Stimulated activated CD4-positive, alpha-beta T cell treated with anti-CD3 and anti-CD28 coated beads, Interleukin-1b, Interleukin-23, amount 100 ng/mL, for 1 hour (primary cell): ENCODE data around the gene ZNF827.

Source experiments
- DNase-seq, 2 donors: peaks; one replicate each; pipeline ENCODE4 v3.0.0-alpha.2; 2020; ENCODE audit warnings: low read depth in 2 of 2

The ZNF827 gene

GRCh38 chr4:145933134-145933533, 5.5 kb downstream of the ZNF827 start:
- DNase-seq: no peak

DNA sequence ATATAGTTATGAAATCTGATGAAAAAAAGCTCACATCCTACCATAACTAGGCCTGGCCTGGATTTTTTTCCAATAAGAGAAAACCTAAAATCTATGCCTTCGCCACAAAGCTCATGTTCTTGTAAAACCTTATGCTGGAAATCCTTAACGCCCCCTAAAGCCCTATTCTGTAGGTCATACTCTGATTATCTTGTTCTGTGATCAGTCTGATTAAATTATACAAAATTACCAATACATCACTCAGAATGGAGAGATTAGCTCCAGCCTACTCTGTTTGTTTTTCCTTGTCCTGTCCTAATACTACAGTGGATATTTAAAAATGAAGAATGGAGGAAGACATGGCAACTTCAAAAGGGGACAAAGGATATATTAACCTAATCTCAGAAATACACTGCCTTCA, 7.2 kb downstream of the ZNF827 start:
- DNase-seq: no peak

DNA sequence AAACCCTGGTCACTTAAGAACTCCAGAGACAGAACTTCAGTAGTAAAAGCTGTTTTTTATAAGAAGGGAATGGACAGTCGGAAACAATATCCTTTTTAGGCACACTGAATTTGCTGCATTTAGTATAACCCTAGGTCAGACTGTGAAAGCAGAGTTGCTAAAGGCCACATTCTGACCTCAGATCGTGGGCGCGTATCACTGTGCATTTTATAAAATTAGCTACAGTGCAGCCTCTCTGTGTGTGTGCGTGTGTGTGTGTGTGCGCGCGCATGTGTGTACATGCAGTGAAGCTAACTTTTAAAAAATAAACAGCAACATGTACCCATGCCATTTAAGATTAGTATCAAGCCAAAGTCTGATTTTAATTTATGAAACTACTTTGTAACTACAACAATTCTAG, 8.0 kb downstream of the ZNF827 start:
- no peak for DNase-seq

DNA sequence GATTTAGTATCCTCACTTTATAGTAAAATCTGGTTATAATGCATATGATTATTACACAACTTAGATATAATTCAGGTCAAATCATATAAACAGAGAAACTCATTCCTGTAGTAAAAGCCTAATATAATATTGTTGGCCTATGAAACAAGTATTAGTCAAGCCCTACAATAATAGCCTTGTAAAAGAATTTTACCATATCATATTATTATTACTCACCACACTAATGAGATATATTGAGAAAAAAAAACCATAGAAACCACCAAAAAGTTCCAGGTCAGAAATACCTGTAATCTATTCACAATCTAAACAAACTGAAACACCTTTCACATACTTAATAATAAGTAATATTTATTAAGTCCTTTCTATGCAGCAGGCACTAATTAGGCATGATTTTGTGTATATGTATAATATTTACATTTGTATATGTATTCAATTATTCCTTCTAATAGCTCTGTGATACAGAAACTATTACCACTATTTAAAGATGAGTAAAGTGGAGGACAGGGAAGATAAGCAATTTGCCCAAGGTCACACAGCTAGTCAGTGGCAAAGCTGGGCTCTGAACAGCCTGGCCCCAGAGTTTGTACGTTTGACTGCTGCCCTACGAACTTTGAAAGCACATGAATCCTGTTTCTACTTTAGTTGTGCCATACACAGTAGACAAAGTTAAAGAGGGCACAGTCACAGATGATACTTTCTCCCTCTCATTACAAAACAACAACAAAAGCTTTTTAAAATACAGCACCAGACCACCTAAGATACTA, 9.0 kb downstream of the ZNF827 start:
- no peak for DNase-seq

DNA sequence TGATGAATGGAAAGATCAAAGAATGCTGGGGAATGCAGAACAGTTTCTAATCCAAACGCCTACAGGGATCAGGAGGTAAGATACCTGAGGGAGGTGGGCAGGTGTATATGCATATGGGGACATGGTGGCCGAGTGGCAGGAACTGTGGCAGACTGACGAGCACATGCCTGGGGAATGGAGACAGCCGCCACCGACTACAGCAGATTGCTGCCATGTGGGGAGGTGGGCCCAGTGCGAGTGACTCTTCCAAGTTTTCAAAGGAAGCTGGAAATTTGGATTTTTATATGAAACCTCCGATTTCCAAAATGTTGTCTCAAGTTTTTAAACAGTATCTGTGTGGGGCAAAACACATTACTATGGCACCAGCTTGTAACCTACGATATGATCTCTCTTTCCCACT, 9.9 kb downstream of the ZNF827 start:
- DNase-seq: no peak

GRCh38 chr4:145927030-145927429, 11.6 kb downstream of the ZNF827 start:
- no peak for DNase-seq

DNA sequence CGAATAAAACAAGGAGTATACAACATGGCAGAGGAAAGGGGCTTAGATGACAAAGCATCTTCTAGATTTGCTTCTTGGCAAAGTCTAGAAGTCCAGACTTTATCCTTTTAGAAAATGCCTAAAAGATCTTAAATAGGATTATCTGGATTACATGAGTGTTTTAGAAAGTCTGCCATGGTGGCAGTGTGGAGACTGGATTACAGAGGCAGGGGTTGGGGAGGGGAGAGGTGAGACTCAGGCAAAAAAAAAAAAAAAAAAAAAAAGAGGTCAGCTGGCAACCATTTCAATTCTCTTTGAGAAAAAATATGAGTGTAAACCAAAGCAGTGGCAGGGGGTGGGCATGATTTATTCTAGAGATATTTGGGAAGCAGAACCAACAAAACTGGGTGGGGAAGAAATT, 17.4 kb downstream of the ZNF827 start:
- no peak for DNase-seq

GRCh38 chr4:145920205-145920604, 18.4 kb downstream of the ZNF827 start:
- no peak for DNase-seq

DNA sequence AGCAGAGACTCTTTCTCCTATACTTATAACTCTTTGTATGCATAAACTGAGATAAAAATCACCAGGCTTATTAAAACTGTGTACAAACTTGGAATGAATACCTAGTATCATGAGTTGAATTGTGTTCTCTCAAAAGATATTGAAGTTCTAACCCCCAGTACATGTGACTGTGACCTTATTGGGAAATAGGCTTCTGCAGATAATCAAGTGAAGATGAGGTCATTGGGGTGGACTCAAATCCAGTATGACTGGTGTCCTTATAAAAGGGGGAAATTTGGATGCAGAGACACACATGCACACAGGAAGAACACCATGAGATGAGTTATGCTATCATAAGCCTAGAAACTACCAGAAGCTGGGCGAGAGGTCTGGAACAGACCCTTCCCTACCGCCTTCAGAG, 26.2 kb downstream of the ZNF827 start:
- no peak for DNase-seq

GRCh38 chr4:145909773-145910172, 28.9 kb downstream of the ZNF827 start:
- no peak for DNase-seq

- DNase-seq: no peak
Observed at GRCh38 chr4:145909281-145909715, 29.3 kb downstream of the ZNF827 start.

- DNase-seq: no peak
Observed at GRCh38 chr4:145907812-145908211, 30.8 kb downstream of the ZNF827 start.

- DNase-seq: no peak
Observed at GRCh38 chr4:145907390-145907789, 31.2 kb downstream of the ZNF827 start.

- DNase-seq: no peak
Observed at GRCh38 chr4:145904413-145905177, 34.0 kb downstream of the ZNF827 start.

- no peak for DNase-seq
Observed at GRCh38 chr4:145902522-145902921, 36.1 kb downstream of the ZNF827 start.

GRCh38 chr4:145899886-145900460, 38.6 kb downstream of the ZNF827 start:
- DNase-seq: no peak

GRCh38 chr4:145898926-145899531, 39.6 kb downstream of the ZNF827 start:
- no peak for DNase-seq

DNA sequence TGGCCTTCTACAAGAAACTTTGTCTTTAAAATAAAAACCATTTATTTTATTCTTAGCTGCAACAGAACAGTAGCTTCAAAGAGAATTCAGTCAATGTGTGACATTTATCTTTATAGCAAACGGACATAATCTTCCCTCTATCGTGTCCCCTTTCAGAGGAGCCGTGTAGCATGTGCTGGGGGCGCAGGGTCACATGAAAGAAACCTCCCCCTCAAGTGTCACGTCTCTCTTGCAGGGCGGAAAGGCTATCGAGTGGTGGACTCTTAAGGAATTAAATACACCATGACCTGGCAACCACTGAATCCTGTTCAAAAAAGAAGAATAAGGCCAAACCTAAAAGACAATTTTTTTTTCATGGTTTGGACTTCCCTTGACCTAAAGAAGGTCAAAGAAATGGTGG, 40.2 kb downstream of the ZNF827 start:
- no peak for DNase-seq

GRCh38 chr4:145895056-145895455, 43.6 kb downstream of the ZNF827 start:
- DNase-seq: no peak

DNA sequence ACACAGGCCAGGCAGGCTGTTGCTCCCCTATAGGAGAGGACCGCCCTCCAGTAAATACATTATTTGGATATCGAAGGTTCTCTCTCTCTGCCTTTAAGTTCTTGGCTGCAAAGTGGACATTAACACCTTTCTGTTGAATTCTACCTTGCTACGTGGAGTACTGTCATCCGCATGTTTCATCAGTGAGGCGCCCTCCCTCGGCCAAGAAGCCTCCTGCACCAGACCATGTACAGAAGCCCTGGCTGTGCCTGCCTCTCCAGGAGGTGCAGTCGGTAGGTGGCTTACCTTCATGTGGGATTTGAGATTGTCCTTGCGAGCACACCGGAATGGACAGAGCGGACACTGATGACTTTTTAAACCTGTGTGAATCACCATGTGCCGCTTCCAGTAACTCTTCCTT, 46.7 kb downstream of the ZNF827 start:
- no peak for DNase-seq

- DNase-seq: no peak
Observed at GRCh38 chr4:145890689-145891088, 47.9 kb downstream of the ZNF827 start.

DNA sequence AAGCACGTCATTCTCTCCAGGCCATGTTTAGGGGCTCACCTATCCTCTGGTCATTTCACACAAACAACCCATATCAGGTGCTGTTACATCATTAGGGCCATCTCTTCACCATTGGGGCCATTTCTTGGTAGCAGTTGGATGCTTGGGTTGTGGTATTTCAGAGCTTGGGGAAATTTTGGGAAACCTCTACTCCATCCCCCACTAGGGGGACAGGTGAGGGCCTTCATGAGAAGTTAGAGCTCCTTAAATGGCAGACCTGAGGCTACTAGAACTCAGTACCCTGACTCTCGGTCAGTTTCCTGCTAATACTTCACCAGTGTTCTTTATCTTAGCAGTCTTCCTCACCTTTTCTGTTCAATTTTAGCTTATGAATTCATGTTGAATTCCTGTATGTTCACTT, 50.2 kb downstream of the ZNF827 start:
- DNase-seq: no peak
